HG02763 (cell line): ENCODE measurements around the gene BCR.

Experiments used
- ATAC-seq: cut with Tn5 transposase; IDR thresholded peaks from one replicate; pipeline ENCODE4 v1.9.1; 2021; ENCODE audit warnings: mild to moderate bottlenecking, moderate library complexity; ENCODE audit not compliant: unreplicated experiment

The BCR gene

DNA sequence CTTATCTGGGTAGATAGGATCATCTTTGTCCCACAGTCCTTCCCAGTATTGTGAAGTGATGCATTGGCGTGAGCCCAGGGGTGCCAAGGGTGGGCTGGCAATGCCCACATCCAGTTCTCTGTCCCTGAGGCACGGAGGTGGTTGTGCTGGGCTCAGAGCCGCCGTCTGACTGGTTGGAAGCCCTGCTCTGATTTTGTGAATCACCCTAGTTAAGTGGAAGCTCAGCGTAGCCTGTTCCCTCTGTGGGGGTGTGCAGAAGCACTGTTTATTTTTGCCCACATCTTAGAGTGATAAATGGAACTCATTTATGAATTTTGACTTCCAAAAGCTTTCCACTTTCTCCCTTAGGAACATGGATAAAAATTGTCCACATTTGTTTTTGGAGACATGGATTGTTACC, 13.6 kb downstream of the BCR start:
- no peak for ATAC-seq

DNA sequence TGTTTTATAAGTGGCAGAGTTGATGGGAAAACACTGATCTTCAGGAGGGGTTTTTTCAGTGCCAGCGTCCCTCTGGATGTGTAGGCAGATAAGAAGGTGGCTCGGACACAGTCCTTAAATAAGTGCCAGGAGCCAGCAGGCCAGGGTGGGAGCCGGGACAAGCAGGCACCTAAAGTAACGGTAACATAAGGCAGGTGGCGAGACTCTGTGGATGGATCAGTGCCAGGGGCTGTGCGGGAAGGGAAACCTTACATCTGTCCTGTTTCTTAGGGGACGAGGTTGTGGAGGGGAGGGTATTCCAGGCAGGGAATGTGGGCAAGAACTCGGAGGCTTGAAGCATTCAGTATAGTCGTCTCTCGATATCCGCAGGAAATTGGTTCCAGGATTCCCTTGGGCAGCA, 15.9 kb downstream of the BCR start:
- no peak for ATAC-seq

DNA sequence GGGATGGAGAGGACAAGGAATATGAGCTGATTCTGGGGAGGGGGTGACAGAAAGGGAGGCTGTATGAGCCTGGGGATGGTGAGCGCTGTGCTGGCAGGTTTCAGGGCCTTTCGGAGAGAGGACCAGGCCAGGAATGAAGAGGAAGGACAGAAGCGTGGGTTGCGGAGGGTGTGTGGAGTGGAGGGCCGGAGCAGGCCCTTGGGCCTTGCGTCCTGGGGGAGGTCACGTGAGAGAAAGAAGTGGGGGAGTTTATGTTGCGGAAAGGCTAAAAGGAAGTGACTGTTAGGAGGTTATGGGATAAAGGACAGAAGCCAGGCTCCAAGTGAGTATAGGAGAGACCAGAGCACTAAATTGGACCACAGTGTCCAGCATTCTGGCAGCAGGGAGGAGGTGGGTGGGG, 17.5 kb downstream of the BCR start:
- ATAC-seq, result no peak

DNA sequence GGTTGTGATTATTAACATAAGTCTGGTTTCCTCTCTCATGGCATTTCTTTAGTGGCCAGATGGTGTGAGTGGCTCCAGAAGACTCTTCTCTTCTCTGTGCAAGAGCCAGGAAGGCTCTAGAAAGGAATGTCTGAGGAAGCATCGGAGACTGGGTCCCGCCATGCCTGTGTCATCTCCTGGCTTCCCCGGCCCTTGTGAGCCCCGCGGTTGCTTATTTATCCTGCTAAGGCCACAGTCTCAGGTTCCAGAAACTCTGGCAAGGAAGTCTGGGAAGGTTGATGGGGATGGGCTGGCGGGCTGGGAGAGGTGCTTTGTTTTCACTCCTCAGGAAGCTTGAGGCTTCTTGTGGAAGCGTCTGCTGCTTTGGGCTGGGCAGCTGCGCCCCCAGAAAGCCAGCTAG, 18.9 kb downstream of the BCR start:
- ATAC-seq, result no peak

DNA sequence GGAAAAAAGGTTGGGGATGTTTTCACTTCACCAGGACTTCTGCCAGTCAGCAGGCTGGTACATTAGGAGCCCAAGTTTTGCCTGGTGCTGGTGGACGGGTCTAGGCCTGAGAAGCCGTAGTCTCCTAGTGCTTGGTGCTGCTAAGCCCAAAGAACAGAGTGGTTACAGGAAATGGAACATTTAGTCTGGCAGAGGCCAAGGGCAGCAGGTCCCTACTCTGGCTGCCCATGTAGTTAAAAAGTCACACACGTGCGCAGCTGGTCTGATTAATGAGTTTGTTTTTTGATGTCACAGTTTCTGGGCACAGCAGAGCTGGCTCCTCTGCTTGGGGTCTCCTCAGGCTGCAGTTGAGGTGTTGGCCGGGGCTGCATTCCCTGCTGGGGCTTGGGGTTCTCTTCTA, 20.6 kb downstream of the BCR start:
- ATAC-seq, result no peak

DNA sequence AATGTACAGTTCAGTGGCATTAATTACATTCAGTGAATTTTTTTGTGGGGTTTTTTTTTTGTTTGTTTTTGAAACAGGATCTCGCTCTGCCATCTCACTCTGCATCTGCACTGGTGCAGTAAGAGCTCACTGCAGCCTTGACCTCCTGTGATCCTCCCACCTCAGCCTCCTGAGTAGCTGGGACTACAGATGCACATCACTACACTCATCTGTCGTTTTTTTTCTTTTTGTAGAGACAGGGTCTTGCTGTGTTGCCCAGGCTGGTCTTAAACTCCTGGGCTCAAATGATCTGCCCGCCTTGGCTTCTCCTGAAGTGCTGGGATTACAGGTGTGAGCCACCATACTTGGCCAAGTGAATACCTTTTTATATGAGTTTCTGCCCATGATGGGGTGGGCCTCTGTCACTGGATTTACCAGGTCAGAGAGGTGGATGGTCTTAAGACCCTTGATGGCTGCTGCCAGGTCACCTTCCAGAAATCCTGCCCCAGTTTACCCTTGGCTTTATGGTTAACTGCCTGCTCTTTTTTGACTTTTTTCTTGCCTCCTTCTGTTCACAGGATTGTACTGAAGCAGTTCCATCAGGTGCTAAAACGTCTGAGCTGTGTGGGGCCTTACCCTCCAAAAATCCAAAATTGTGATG, 22.6 kb downstream of the BCR start:
- ATAC-seq, result no peak

DNA sequence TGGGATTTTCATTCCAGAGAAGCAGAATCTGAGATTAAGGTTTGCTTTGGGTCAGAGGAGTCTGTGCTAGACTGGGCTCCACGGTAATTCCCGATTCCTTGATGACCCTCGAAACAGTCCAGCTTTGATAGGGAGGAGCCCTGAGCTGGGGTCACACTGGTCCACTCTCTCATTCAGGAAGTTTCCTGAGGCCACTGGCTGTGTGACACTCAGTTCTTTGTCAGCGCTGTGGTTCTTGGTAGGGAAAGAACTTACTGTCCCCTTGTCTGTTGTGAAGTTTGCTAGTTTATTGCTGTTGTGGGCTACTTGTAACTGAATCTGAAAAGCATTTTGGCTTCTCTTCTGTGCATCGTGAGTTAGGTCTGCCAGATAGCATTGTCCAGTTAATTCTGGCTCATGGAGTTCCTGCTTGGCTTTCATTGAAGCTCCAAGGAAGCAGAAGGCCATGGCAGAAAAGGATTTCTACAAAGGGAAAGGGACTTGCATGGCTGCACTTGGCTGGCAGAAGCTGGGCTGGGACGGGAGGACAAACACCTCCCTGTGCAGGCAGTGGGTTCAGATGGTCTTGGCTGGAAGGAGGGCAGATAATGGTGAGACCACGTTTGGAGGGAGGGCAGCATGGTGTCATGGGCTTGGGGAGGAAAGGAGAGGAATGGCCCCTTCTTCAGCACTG, 23.3 kb downstream of the BCR start:
- no peak for ATAC-seq

DNA sequence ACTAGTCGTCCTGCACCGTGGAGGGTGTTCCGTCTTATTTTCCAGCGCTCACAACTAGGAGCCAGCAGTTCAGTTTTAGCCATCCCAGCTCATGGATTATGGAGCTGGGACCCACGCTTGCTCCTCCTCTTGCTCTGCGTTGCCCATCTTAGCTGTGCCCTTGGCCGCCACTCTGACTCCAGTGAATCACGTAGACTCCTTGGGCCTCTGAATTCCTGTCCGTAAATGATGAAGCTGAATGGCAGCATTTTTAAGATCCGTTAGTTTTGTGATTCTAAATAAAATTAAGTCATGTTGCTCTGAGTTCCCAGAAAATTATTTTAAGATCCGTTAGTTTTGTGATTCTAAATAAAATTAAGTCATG, 23.8 kb downstream of the BCR start:
- no peak for ATAC-seq

DNA sequence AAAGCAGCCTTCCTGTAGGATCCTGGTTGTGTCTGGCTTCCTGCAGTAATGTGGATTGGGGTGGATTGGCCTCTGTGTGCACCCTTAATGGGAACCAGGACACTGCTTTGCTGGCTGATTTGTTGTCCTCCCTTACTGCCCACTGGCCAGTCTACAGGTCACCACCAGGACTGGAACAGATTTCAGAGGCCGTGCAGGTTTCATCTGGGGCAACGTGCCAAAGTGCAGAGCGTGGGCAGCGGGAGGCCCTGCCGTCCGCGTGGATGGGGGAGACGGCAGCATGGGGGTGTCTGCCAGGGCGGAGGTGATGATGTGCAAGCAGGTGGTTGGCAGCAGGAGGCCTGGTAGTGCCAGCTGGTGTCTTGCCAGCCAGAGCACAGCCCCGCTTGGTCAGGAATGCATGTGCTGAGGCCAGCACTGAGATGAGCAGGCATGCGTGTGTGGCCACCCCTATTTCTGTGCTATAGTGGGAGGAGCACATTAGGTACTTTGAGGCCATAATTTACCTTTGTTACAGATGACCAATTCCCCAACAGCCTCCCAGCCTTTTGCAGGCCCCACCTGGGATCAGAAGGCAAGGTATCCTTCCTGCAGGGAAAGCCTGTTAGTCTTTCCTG, 24.3 kb downstream of the BCR start:
- no peak for ATAC-seq

DNA sequence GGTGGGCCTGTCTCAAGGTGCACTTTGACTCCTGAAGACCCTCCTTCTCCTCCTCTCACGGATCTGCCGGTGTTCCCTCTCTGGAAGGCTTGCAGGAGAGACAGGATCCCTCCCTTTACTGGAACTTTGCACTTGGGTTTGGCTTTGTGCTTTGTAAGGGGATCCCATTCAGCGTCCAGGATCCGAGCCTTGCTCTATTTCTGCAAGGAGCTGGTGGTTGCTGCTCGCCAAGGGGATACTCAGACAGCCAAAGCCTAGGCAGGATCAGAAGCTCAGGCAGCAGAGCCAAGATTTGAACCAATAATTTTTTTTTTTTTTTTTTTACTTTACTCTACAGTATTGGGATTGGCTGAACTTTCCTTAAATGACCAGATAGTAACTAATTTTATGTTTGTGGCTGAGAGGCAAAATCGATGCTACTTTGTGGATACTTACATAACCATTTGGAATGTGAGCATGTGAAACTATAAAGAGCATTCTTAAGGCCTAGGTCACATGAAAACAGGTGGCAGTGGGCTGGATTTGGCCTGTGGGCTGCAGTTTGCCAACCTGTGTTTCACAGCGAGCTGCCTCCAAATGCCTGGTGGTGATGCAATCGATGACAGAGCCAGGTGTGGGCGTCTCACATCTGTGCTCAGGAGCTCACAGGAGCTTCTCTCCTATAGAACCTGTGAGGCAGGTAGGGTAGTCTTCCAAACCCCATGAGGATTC, 25.2 kb downstream of the BCR start:
- no peak for ATAC-seq

DNA sequence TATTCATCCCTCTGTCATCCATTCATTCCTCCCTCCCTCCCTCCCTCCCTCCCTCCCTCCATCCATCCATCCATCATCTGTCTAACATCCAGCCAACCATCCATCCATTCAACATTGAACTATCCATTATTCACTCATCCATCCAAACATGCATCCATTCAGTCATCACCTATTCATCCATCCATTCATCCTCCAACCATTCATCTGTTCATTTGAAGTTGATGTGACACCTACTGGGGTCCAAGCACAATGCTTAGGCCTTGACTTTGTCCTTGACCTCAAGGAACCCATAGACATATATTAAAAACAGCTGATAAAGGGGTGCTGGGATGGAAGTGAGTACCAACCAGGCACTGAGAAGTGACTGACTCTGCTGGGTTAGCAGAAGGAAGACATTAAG, 26.6 kb downstream of the BCR start:
- no peak for ATAC-seq

DNA sequence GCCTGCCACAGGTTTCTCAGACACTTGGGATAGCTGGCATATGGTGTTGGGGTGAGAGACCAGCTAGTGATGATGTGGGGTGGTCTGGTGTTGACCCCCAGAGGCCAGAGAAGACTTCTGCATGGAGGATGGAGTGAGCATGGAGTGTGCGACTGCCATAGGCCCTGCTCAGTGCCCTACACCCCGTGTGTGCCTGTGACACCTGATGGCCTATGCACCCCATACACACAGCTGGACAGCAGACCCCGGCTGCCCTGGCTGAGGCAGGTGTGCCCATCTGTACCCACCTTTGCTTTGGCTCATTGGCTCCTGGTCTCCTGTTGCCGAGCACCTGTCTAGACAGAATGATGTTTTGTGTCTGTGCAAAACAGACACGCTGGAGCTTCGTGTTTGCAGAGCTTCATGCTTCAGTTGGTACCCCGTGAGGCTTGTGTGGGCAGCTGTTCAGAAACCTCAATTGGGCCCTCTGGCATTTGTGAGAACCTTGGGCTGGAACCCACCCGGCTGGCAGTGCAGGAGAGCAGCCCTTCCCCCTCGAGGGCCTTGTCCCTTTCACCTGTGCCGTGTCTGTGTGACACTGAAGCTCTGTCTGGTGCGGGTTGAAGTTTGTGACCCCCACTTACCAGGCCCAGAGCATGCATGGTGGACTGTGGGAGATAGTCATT, 27.6 kb downstream of the BCR start:
- ATAC-seq, result no peak

DNA sequence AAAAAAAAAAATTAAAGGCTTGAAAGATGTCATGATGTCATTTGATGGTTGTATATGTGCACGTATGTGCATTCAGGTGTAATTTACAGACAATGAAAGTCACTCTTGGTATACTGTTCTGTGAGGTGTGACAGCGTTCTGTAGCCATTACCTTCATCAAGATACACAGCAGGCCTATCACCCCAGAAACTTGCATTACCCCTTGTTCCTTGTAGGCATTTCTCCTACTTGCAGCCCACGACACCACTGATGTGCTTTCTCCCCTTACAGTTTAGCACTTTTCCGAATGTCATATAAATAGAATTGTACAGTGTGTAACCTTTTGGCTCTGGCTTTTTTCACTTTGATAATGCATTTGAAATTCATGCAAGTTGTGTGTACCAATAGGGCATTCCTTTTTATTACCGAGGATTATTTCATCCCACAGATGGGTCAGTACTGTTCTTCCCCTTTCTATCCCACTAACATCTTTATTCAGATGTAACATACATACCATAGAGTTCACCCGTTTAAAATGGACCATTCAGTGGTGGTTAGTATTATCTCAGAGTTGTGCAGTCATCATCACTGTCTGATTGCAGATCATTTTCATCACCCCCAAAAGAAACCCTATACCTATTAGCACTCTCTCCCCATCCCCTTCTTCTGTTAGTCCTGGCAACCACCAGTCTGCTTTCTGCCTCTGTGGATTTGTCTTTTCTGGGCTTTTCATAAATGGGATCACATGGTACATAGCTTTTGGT, 30.3 kb downstream of the BCR start:
- no peak for ATAC-seq

DNA sequence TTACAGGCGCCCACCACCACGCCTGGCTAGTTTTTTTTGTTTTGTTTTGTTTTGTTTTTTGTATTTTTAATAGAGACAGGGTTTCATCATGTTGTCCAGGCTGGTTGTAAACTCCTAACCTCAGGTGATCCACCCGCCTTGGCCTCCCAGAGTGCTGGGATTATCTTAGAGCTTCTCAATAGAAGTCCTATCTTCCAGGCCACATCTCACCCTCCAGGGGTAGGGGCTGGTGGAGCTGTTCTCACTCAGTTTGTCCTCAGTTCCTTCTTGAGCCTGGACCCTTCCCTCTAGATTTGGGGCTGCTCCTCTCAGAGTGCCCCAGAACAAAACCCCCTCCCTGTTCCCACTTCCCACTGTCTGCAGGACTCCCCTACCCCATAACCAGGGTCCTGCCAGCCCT, 31.3 kb downstream of the BCR start:
- no peak for ATAC-seq

DNA sequence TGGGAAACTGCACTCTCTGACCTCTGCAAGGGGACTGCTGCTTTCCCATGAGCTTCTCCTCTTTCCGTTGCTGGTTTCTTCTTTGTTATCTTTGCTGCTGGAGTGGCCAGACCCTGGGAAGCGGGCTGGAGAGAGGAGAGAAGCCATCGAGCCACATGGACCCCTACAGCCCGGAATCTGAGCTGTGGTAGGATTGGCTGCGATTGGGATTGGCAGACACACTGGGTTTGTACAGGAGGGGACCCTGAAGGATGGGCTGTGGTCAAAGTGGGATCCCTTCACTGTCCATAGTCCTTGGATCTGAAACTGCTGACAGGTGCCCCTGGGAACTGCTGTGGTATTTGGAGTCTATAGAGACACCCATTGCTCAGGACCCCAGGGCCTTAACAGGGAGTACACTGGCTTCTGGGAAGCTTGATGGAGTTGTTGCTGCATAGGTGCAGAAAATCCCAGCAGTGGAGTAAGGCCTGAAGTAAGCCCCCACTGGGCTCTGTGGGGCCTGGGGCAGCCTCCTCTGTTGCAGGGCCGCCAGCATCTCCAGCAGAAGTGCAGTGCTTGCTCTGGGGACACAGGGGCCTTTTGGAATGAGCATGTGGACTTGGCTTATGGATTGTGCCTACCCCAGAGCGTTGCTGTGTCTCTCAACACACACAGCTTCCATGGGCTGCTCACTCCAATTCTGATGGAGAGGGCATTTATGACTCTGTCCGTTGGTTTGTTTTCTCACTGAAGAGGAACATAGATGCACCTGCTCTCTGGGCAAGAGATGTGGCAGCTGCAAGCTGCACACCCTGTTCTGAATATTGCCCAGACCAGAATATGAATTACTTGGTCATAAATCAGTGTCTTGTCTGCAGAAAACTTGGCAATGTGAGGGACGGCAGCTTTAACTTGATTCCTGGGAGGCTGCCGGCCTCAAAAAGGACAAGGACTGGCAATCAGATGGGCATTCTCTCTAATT, 32.0 kb downstream of the BCR start:
- no peak for ATAC-seq

DNA sequence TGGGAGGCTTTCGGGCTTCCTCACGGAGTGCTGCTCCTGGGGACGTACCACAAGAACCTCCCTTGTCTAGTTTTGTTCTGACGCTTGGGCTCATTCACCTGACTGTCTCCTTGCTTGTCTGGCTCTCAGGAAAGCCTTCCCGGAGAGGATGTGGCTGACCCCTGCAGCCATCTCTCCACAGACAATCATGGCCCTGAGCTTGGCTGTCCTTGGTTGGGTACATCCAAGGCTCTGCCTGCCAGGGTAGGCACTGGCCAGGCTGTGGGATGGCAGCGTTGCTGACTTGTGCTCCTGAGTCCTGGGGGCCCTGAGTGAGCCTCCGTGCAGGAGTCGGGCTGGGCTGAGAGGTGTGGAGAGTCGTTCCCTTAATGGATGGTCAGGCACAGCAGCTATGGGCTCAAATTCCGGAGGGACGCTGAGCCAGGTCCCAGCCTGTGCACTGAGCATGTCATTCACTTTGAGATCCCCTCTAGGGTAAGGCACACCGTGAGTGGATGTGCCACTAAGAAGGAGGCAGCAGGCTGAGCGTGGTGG, 32.8 kb downstream of the BCR start:
- no peak for ATAC-seq

DNA sequence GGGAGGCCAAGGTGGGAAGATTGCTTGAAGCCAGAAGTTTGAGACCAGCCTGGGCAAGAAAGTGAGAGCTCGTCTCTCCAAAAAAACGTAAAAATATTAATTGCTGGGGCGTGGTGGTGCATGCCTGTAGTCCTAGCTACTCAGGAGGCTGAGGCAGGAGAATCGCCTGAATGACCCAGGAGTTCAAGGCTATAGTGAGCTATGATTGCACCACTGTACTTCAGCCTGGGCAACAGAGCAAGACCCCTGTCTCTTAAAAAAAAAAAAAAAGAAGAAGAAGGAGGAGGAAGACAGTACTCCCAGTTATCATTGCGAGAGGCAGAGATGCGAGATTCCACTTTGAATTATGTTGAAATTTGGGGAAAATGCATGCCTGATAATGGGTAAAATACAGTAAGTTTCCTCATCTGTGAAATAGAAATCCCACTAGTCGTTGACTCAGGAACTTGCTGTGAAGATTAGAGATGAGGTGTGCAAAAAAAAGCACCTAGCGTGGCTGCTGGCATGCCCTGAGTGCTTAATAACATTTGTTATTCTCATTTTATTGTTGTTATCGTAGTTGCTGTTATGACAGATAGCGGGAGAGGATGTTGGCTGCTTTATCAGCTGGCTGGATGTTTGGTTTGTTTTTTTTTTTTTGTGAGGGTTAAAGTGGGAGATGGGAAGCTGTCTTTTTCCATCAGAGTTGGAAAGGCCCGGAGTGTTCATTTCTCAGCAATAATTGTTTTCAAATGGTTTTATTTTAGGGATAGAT, 33.4 kb downstream of the BCR start:
- ATAC-seq, result no peak

DNA sequence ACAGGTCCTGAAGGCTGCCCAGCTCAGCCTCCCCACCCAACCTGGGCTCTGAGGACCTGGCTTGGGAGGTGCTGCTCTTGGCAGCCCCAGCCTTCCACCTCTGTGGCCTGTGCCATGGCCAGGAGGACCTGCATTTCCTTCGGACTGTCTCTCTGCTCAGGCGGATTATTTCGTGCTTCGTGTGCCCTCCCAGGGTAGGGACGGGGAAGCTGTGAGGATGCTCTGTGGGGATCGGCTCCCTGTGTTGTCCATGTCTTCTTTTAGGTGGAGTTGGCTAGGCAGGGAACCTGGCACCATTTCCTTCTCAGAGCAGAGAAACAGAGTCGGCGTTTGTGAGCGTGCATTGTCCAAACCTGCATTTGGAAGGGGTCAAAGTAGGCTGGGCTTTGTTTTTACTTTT, 34.1 kb downstream of the BCR start:
- no peak for ATAC-seq
